GM13977 (cell line): ENCODE measurements around the gene IFNLR1.

ENCODE experiments used
- DNase-seq: peaks from one replicate; pipeline ENCODE4 v3.0.0; 2012; ENCODE audit warnings: low spot score
- in situ Hi-C: fragments of 300-500 bp; cut with MboI; formaldehyde crosslinking; loops from one replicate; pipeline ENCODE4 v1.12.0; 2022; ENCODE audit warnings: low sequenced_read_pairs, low pct_unique_long_range_greater_than_20kb, mixed read lengths, inconsistent platforms; ENCODE audit not compliant: unreplicated experiment
- TF ChIP-seq, protein P1 (sequence below): IDR thresholded peaks from 2 replicates; pipeline ENCODE4 v1.5.1; 2012; ENCODE audit warnings: mild to moderate bottlenecking, control low read depth; ENCODE audit not compliant: insufficient read depth; ENCODE audit errors: extremely low read depth, missing control alignments

Gene IFNLR1

DNA sequence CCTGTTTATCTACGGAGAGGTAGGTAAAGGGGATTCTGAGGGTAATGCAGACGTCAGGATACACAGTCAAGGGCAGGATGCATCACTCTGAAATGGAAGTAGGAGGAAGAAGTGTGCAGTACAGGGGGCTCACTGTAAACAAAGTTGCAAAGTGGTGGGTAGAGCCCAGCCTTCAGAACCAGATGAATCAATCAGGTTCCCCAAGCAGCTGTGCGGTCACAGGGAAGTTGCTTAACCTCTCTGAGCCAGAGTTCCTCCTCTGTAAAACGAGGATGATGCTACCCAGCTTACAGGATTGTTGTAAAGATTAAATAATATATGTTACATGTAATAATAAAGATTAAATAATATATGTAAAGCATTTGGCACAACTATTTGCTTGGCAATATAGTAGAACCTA is 61.6 kb downstream of the IFNLR1 start:
- TF ChIP-seq, protein P1, sequence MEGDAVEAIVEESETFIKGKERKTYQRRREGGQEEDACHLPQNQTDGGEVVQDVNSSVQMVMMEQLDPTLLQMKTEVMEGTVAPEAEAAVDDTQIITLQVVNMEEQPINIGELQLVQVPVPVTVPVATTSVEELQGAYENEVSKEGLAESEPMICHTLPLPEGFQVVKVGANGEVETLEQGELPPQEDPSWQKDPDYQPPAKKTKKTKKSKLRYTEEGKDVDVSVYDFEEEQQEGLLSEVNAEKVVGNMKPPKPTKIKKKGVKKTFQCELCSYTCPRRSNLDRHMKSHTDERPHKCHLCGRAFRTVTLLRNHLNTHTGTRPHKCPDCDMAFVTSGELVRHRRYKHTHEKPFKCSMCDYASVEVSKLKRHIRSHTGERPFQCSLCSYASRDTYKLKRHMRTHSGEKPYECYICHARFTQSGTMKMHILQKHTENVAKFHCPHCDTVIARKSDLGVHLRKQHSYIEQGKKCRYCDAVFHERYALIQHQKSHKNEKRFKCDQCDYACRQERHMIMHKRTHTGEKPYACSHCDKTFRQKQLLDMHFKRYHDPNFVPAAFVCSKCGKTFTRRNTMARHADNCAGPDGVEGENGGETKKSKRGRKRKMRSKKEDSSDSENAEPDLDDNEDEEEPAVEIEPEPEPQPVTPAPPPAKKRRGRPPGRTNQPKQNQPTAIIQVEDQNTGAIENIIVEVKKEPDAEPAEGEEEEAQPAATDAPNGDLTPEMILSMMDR, result no peak
- in situ Hi-C loops, result no loop called here
- no peak for DNase-seq

DNA sequence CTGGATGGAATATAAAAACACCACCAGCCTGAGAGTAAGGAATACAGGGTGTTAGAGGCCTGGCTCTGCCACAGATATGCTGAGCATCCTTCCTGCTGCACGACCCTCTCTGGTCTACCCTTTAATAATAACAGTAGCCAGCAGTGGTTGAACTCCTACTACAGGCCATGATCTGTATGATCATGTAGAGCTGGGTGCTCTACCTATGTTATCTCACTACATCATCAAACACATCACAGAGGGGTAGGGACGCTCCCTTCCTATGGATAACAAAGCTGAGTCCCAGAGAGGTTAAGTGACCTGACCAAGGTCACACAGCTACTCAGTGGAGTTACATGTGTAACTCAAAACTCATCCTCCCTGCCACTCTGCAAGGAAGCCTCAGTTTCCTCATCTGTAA is 62.1 kb downstream of the IFNLR1 start:
- in situ Hi-C loops, result no loop called here

DNA sequence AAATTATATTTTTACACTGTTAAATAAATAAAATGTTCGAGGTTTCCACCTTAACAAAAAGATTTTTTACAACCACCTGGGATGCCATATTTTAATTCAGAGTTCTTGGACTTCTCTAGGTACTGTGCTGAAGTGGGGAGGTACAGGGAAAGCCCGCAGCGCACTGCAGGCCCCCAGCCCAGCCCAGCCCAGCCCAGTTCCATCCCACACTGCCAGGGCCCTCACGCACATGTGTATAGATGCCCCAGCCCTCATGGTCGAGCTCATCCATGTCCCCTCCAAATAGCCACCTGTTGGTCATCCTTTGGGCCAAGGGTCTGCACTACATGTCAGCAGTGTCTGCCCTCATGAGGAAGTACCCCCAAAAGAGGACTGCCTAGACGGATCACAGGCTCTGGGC is 63.5 kb downstream of the IFNLR1 start:
- in situ Hi-C loops, result no loop called here
- TF ChIP-seq, protein P1, result no peak
- DNase-seq, result no peak

More for the DNA sequence above, 62.1 kb downstream of the IFNLR1 start:
- TF ChIP-seq, protein P1, result no peak
- DNase-seq, result no peak

DNA sequence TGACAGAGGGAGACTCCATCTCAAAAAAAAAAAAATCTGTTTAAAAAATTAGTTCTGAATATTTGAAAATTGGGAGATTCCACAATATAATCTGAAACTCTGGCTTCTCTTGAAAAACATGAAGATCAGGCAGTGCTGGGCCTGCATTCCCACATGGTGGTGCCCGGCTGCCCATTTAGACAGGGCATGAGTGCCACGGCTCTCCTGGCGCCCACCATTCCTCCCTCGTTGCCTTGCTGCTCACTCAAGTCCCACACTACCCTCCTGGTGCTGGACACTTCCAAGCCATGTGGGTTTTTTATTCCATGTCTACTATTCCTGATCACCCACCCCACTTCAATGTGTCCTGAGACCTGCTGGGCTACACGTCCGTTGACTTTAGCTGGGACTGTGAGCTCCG is 64.3 kb downstream of the IFNLR1 start:
- in situ Hi-C loops, result no loop called here
- TF ChIP-seq, protein P1, result no peak
- DNase-seq, result no peak

DNA sequence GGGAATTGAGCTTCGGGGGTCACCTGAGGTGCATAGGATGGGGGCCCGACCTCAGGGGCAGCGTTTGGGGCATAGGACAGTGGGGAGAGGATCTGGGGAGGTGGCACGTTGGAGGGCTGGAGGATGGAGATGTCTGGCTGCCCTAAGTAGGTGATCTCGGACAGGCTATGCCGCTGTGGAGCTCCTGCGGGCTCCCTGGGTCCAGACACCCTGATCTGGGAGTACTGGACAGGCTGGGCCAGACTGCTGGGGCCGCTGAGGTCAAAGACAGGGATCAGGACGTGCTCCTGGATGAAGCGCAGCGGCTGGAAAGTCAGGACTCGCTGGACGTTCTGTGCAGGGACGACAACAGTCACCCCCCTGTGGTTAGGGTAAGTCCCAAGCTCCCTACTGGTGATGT is 65.7 kb downstream of the IFNLR1 start:
- TF ChIP-seq, protein P1, result no peak
- in situ Hi-C loops, result no loop called here
- DNase-seq, result no peak

DNA sequence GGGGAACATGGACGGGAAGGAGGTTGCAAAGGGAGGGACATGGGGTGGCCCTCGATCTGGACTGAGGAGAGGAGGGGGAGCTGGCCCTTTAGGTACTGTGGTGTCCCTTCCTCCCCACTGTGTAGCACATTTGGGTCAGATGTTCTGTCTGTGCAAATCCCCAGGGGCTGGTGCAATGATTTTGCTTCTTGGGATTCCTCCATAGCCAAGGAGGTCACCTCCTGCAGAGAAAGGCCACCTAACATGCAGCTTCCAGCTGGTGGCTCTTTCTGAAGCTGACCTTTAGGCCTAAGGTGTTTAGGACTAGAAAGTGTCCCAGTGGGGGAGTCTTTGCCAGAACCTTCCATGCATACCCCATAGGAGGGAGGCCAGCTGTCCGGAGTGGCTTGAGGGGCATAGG is 66.1 kb downstream of the IFNLR1 start:
- TF ChIP-seq, protein P1, result no peak
- in situ Hi-C loops, result no loop called here
- no peak for DNase-seq
